HL-60 (cell line): ENCODE measurements around the gene FAM81B.

Source experiments
- CTCF ChIP-seq: IDR thresholded peaks from one replicate; pipeline ENCODE4 v1.5.1; 2011; ENCODE audit warnings: low read length, control low read depth, inconsistent platforms; ENCODE audit not compliant: insufficient read depth
- GABPA ChIP-seq: IDR thresholded peaks from 2 replicates; pipeline ENCODE4 v1.6.1; 2012; ENCODE audit warnings: low read depth
- REST ChIP-seq: IDR thresholded peaks from 2 replicates; pipeline ENCODE4 v1.6.1; 2012; ENCODE audit warnings: low read depth; ENCODE audit not compliant: insufficient replicate concordance

DNA sequence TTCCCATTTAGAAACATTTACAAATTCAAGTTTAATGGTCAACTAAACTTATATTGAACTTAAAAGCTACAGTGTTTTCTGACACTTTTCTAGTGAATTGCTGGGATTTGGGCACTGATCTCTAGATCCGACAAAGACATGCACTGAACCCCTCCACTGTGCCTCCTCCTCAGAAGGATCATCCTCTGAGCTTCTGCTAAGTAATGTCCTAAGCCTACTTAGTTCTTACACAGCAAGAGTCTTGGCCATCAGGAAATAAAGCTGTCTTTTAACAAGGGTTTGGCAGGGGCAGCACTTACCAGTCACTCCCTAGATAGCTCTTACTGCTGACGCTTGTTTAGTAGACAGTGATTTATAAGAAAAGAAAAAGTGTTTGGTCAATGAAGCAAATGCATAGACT is 50.5 kb downstream of the FAM81B start:
- TF ChIP-seq CTCF (no peak), GABPA (no peak), REST (no peak)
